AG09309 (cell line): Measurements from ENCODE around the gene PRKAR1B.

Experiments
- DNase-seq: peaks from one replicate; pipeline ENCODE4 v3.0.0-alpha.2; 2010; ENCODE audit warnings: low read depth
- H3K4me3 ChIP-seq: 2 replicates; pipeline ENCODE4 v1.5.1; 2011; ENCODE audit warnings: mild to moderate bottlenecking, low read depth, low read length, moderate library complexity; ENCODE audit not compliant: control insufficient read depth
- CTCF ChIP-seq: IDR thresholded peaks from 2 replicates; pipeline ENCODE4 v1.5.1; 2011; ENCODE audit warnings: mild to moderate bottlenecking, low read depth, low read length, inconsistent platforms; ENCODE audit not compliant: insufficient read depth, control insufficient read depth; ENCODE audit errors: missing control alignments

PRKAR1B gene

DNA sequence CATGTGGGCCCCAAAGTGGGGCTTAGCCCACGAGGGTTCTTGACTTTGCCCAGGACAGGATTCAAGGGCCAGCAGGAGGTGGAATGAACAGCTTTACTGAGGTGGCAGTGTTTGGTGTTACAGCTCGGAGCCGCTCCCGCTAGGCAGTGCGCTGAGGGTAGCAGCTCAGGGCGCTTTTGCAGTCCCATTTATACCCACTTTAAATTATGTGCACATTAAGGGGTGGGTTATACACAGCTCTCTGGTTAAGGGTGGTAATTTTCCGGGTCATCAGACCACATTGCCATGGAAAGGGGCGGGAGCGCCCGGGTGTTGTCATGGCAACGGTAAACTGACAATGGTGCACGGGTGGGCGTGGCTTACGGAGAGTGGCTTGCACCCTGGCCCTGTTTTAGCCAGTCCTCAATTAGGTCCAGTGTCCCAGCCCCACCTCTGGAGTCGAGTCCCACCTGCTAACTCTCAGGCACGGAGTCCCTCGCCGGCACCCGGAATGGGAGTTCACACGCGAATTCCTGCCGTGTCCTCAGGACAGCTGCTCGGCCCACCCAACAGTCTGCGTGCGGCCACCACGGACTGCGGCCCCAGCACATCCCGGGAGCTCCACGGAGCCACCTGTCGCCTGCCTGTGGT is 149.2 kb downstream of the PRKAR1B start:
- TF ChIP-seq CTCF, result no peak

DNA sequence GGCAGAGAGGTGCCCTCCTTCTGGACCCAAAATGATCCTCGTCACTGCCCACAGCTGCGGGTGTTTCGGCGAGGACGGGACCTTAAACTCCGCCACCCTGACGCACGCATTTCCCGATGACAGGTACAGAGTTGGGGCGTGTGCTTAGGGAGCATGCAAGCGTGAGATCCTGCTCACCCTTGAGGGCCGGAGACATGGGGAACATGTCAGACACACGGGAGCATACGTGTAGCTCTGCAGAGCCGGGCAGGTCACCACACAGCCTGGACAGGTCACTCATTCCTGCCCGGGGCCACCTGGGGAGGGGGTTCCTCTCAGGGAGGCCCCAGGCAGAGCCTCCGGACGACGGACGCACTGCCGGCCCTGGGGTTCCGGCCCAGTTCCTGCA is 149.8 kb downstream of the PRKAR1B start:
- TF ChIP-seq CTCF, result no peak

More for the DNA sequence above, 149.2 kb downstream of the PRKAR1B start:
- no peak for DNase-seq
- H3K4me3 ChIP-seq, result no peak overlapping the region

DNA sequence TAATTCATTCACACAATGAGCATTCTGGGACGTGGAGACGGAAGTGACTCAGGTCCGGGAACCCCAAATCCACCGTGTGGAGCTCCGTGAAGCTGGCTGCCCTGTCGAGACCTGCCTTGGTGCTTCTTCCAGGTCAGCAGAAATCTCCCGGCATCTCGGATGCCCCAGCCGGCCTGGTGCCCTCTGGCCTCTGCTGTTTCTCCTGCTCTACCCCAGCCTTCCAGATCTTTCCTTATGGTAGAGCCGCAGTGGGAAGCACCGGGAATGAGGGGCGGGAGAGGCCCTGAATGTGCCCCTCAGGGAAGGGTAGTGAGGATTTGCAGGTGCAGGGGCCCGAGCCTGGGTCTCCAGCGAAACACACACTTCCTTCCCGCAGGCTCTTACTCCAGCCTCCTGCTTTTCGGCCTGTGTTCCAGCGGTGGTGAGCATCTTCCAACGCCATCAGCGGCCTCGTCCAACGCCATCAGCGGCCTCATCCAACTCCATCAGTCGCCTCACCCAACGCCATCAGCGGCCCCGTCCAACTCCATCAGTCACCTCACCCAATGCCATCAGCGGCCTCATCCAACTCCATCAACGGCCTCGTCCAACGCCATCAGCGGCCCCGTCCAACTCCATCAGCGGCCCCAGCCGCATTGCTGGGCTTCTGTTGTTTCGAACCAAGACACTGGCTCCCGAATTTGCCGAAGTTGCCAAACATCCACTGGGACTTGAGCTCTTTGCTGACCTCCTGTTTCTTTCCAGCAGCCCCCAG is 150.4 kb downstream of the PRKAR1B start:
- no peak overlapping the region for H3K4me3 ChIP-seq
- no peak for TF ChIP-seq CTCF
- no peak for DNase-seq

More for the DNA sequence above, 149.8 kb downstream of the PRKAR1B start:
- DNase-seq, result no peak
- H3K4me3 ChIP-seq, result no peak overlapping the region

DNA sequence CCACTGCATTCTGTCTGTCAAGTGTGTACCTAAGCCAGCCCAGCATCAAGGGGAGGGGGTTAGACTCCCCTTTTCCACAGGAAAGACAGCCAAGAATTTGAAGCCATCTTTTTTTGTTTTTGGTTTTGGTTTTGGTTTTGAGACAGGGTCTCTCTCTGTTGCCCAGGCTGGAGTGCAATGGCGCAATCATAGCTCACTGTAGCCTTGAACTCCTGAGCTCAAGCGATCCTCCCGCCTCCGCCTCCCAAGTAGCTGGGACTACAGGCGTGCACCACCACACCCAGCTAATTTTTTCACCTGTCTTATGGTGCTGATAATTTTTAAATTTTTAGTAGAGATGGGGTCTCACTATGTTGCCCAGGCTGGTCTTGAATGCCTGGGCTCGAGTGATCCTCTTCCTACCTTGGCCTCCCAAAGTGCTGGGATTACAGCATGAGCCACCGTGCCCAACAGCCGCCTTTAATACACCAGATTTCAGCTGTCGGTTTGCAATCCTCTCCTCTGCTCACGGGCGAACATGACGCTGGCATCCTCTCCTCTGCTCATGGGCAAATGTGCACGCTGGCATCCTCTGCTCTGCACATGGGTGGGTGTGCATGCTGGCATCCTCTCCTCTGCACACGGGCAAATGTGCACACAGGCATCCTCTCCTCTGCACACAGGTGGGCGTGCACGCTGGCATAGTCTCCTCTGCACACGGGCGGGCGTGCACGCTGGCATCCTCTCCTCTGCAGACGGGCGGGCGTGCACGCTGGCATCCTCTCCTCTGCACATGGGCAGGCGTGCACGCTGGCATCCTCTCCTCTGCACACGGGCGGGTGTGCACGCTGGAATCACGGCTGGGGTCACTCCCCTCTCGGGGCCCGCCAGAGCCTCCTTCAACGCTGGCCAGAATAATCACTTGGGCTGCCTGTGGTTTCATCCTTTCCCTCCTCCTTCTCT is 151.4 kb downstream of the PRKAR1B start:
- DNase-seq, result no peak
- H3K4me3 ChIP-seq, result no peak overlapping the region
- TF ChIP-seq CTCF, result no peak

DNA sequence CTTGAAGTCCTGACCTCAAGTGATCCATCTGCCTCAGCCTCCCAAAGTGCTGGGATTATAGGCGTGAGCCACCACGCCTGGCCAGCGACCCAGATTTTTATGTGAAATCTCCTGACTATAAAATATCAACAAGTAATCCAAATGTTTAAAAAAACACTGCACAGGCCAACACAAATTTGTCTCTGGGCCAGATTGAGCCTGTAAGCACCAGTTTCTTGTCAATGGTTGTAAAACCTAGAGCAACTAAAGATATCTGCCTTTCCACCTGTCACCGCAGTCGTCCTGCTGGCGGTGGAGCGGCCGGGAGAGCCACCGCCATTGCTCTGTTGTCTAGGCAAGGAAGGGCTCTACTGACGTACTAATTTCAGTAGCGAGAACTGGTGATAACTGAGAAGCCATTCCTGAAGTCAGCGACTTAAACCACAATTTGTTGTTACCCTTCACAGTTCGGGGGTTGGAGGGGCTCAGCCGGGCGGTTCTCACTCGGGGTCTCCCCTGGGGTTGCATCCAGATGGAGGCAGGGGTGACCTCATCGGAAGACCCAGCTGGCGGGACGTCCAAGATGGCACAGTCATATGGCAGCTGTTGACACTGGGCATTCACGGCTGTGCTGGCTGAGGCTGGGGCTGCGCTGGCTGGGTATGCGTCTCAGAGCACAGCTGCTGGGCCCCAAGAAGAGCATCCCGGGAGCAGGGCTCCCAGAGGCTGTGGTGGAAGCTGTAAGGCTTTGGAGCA is 152.3 kb downstream of the PRKAR1B start:
- DNase-seq, result no peak
- H3K4me3 ChIP-seq, result no peak overlapping the region
- TF ChIP-seq CTCF, result no peak

GRCh38 chr7:573933-574381 is 153.1 kb downstream of the PRKAR1B start:
- H3K4me3 ChIP-seq, result no peak overlapping the region
- DNase-seq, result no peak
- TF ChIP-seq CTCF, result no peak
